CD4-positive, alpha-beta T cell treated with Interferon alpha-2 for 1 hour (primary cell): ENCODE measurements around the gene PLK5.
"Not testable (repeated sequence)": the region's sequence is repeated elsewhere in the genome, so short reads cannot be mapped to it uniquely, and the experiment has no call there.

ENCODE experiments used
- DNase-seq, 2 donors: peaks; one replicate each; pipeline ENCODE4 v3.0.0-alpha.2; 2020 to 2022

Gene PLK5

GRCh38 chr19:1526066-1526778 lies 2.3 kb downstream of the PLK5 start:
- no peak for DNase-seq

GRCh38 chr19:1526979-1527649 lies 3.2 kb downstream of the PLK5 start:
- DNase-seq, result no peak

- no peak for DNase-seq
These were observed 3.9 kb downstream of the PLK5 start for GRCh38 chr19:1527650-1528309.

- no peak for DNase-seq
These were observed 4.9 kb downstream of the PLK5 start for GRCh38 chr19:1528596-1529429.

GRCh38 chr19:1529430-1529816 lies 5.5 kb downstream of the PLK5 start:
- DNase-seq, result no peak

GRCh38 chr19:1530856-1531255 lies 7.0 kb downstream of the PLK5 start:
- not testable (repeated sequence) for DNase-seq

- no peak for DNase-seq
These were observed 7.7 kb downstream of the PLK5 start for GRCh38 chr19:1531587-1531986.

- DNase-seq, result no peak
These were observed 8.1 kb downstream of the PLK5 start for GRCh38 chr19:1532003-1532402.

GRCh38 chr19:1533510-1534150 lies 9.8 kb downstream of the PLK5 start:
- DNase-seq, result no peak

GRCh38 chr19:1534972-1535371 lies 11.1 kb downstream of the PLK5 start:
- DNase-seq, result no peak

GRCh38 chr19:1535699-1536098 lies 11.8 kb downstream of the PLK5 start:
- DNase-seq, result not testable (repeated sequence)

GRCh38 chr19:1538978-1539377 lies 15.1 kb downstream of the PLK5 start:
- DNase-seq, result no peak

- not testable (repeated sequence) for DNase-seq
These were observed 15.9 kb downstream of the PLK5 start for GRCh38 chr19:1539749-1540148.

- DNase-seq, result no peak
These were observed 16.6 kb downstream of the PLK5 start for GRCh38 chr19:1540365-1540925.

- no peak for DNase-seq
These were observed 25.6 kb downstream of the PLK5 start for GRCh38 chr19:1549332-1549945.

GRCh38 chr19:1551068-1552040 lies 27.5 kb downstream of the PLK5 start:
- DNase-seq, result no peak

- DNase-seq, result no peak
These were observed 29.5 kb downstream of the PLK5 start for GRCh38 chr19:1553415-1553814.

- DNase-seq, result no peak
These were observed 31.1 kb downstream of the PLK5 start for GRCh38 chr19:1554968-1555367.

- no peak for DNase-seq
These were observed 31.9 kb downstream of the PLK5 start for GRCh38 chr19:1555487-1556389.
